ENCODE measurements around the gene SEC14L5. TPM values are rescaled to one million over a fixed set of nuclear protein-coding genes. Genes with fewer than 3 reads are reported as not detected.

The SEC14L5 gene
- total RNA-seq, 1 experiment from 2014 or later, result 1.8 TPM

DNA sequence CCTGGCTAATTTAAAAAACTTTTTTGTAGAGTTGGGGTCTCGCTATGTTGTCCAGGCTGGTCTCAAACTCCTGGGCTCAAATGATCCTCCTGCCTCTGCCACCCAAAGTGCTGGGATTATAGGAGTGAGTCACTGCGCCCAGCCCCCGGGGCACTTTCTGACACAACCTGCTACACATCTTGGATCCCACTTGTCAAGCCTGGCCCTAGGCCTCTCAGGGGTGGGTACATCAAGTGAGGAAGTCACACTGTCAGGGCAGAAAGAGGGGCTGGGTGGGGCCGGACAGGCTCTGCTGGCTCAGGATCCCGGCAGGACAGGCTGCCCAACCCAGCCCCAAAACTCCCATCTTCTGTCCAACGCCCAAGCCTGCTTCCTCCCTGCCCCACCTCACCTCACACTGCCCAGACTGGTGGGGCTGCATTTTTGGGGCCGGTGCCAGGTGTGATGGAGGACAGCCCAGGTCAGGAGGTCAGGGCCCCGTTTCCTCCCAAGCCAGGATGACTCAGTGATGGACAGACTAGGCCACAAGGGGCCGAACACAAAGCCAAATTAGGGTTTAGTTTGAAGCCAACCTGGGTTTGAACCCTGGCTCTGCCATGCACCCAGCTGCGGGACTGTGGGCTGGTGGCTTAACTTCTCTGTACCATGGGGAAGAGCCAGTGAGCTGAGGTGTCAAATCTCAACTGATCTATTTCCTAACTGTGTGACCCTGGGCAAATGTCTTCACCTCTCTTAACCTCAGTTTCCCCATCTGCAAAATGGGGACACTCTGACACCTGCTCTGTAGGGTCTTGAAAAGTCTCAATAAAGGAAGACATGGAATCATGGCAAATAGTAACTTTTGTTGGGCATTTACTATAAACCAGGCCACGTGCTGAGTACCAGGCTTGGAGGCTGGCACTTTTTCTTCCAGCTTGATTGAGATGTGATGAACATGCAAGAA is 12.3 kb upstream of the SEC14L5 start:
- peak; percentile 99 for DNase-seq
- Histone ChIP-seq H3K9me2 (ENCODE audit: insufficient read depth) (no peaks in the 10 kb centered on the region), H4K20me1 (ENCODE audit: insufficient read depth) (no peaks in the 10 kb centered on the region), H3K4me1 (replicated peaks; ENCODE audit: insufficient read depth) (peaks cover 83% of the 10 kb centered on the region), H3K9me3 (ENCODE audit: insufficient read depth, low read depth) (no peaks in the 10 kb centered on the region), H3K36me3 (ENCODE audit: low read depth) (no peaks in the 10 kb centered on the region), H3K27me3 (ENCODE audit: insufficient read depth, low read depth) (no peaks in the 10 kb centered on the region), H3K79me2 (ENCODE audit: low read depth) (no peaks in the 10 kb centered on the region), H2AFZ (no peak overlapping the region), H3F3A (ENCODE audit: insufficient read depth, low read depth) (peaks cover 59% of the 10 kb centered on the region), H3K27ac (peak overlapping the region; percentile 96), H3K4me3 (no peak overlapping the region), H3K4me2 (peak overlapping the region; percentile 73)
- POLR2A ChIA-PET (ENCODE audit: unreplicated experiment), result interaction anchor here (0.5 to 1.3 kb wide), 3 partner anchors 10 to 14 kb away, joined by 3 to 6 read pairs (median 6); partner anchors contain the start of gene SEC14L5
- no TSS peak for BruUV-seq (replicated peaks)
- CTCF ChIA-PET, result interaction anchor here (1.4 kb wide), 1 partner anchor 9 kb away, joined by 3 read pairs; no protein-coding TSS in a partner anchor
- TF ChIP-seq EZH2 (IDR thresholded peaks at IDR 0.05; ENCODE audit: low read depth), result no peak
- TF ChIP-seq, protein P1, sequence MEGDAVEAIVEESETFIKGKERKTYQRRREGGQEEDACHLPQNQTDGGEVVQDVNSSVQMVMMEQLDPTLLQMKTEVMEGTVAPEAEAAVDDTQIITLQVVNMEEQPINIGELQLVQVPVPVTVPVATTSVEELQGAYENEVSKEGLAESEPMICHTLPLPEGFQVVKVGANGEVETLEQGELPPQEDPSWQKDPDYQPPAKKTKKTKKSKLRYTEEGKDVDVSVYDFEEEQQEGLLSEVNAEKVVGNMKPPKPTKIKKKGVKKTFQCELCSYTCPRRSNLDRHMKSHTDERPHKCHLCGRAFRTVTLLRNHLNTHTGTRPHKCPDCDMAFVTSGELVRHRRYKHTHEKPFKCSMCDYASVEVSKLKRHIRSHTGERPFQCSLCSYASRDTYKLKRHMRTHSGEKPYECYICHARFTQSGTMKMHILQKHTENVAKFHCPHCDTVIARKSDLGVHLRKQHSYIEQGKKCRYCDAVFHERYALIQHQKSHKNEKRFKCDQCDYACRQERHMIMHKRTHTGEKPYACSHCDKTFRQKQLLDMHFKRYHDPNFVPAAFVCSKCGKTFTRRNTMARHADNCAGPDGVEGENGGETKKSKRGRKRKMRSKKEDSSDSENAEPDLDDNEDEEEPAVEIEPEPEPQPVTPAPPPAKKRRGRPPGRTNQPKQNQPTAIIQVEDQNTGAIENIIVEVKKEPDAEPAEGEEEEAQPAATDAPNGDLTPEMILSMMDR (conservative IDR thresholded peaks at IDR 0.05), result no peak
- intact Hi-C loops (cut with micrococcal nuclease; ENCODE audit: unreplicated experiment), result loop anchor here (1.0 to 10.0 kb wide), 10 partner anchors 10 to 651 kb away; partner anchors contain the start of genes GLYR1, SEC14L5 and UBN1

DNA sequence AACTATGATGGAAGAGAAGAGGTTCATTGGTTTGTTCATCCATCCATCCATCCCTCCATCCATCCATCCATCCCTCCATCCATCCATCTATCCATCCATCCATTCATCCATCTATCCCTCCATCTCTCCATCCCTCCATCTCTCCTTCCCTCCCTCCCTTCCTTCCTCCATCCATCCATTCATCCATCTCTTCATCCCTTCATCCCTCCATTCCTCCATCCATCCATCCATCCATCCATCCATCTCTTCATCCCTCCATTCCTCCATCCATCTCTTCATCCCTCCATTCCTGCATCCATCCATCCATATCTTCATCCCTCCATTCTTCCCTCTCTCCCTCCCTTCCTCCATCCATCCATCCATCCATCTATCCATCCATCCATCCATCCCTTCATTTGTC is 11.2 kb upstream of the SEC14L5 start:
- no peaks in the 10 kb centered on the region for H3K36me3 ChIP-seq (ENCODE audit: low read depth)
- no peaks in the 10 kb centered on the region for H3K27me3 ChIP-seq (ENCODE audit: insufficient read depth, low read depth)
- no peak overlapping the region for H2AFZ ChIP-seq
- H3K27ac ChIP-seq, result no peak overlapping the region
- H3K4me3 ChIP-seq, result no peak overlapping the region
- no peaks in the 10 kb centered on the region for H4K20me1 ChIP-seq (ENCODE audit: insufficient read depth)
- CTCF ChIA-PET, result no interaction called here
- no peaks in the 10 kb centered on the region for H3K9me2 ChIP-seq (ENCODE audit: insufficient read depth)
- TF ChIP-seq EZH2 (IDR thresholded peaks at IDR 0.05; ENCODE audit: low read depth), result no peak
- TF ChIP-seq, protein P1 (conservative IDR thresholded peaks at IDR 0.05), result no peak
- POLR2A ChIA-PET (ENCODE audit: unreplicated experiment), result no interaction called here
- peaks cover 58% of the 10 kb centered on the region for H3F3A ChIP-seq (ENCODE audit: insufficient read depth, low read depth)
- no TSS peak for BruUV-seq (replicated peaks)
- intact Hi-C loops (cut with micrococcal nuclease; ENCODE audit: unreplicated experiment), result loop anchor here (5.0 to 10.0 kb wide), 2 partner anchors 570 to 652 kb away; no protein-coding TSS in a partner anchor
- peaks cover 79% of the 10 kb centered on the region for H3K4me1 ChIP-seq (replicated peaks; ENCODE audit: insufficient read depth)
- H3K4me2 ChIP-seq, result no peak overlapping the region
- DNase-seq, result no peak
- H3K79me2 ChIP-seq (ENCODE audit: low read depth), result no peaks in the 10 kb centered on the region
- no peaks in the 10 kb centered on the region for H3K9me3 ChIP-seq (ENCODE audit: insufficient read depth, low read depth)

DNA sequence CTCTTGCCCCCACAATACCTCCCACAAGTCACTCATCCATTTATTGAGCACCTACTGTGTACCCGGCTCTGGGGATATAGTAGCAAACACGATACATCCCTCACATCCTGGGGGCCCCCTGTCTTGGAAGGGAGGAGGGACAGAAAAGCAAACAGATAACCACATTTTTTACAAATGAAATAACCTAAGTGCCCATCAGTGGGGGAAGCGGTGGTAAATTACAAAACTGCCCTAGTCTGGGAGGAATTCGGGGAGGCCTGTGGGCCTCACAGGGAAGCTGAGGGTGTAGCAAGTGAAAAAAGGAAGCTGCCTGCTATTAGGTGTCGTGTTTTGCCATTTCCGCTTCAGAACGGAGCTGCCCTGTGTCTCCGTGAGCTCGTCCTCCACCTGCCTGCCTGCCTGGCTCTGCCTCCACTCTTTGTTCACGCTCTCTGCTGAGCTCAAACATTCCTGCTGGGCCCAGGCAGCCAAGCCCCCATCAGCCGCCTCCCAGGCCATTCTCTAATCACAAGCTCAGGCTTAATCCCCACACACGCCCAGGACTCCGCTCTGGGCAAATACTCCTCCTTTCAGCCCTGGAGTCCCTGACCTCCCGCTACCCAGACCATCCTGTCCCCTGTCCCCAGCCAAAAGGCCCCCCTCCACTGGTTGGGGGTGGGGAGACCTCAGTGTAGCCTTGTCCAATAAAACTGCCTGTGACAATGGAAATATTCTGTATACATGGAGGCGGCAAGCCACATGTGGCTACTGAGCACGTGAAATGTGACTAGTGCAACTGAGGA is 10.2 kb upstream of the SEC14L5 start:
- H3K9me2 ChIP-seq (ENCODE audit: insufficient read depth), result no peaks in the 10 kb centered on the region
- H3K36me3 ChIP-seq (ENCODE audit: low read depth), result no peaks in the 10 kb centered on the region
- DNase-seq, result peak in 1 of 2 experiments; percentile 47
- intact Hi-C loops (cut with micrococcal nuclease; ENCODE audit: unreplicated experiment), result loop anchor here (5.0 to 10.0 kb wide), 2 partner anchors 571 to 653 kb away; no protein-coding TSS in a partner anchor
- TF ChIP-seq, protein P1 (conservative IDR thresholded peaks at IDR 0.05), result no peak
- no peak for TF ChIP-seq EZH2 (IDR thresholded peaks at IDR 0.05; ENCODE audit: low read depth)
- ChIA-PET POLR2A (ENCODE audit: unreplicated experiment) (interaction anchor here (0.6 to 0.9 kb wide), 5 partner anchors 85 to 920 kb away, joined by 3 to 9 read pairs (median 4); no protein-coding TSS in a partner anchor), CTCF (no interaction called here)
- BruUV-seq (replicated peaks), result no TSS peak
- H2AFZ ChIP-seq, result no peak overlapping the region
- peaks cover 48% of the 10 kb centered on the region for H3F3A ChIP-seq (ENCODE audit: insufficient read depth, low read depth)
- no peaks in the 10 kb centered on the region for H3K79me2 ChIP-seq (ENCODE audit: low read depth)
- H3K4me3 ChIP-seq, result no peak overlapping the region
- H4K20me1 ChIP-seq (ENCODE audit: insufficient read depth), result no peaks in the 10 kb centered on the region
- H3K4me2 ChIP-seq, result peak overlapping the region; percentile 29
- H3K4me1 ChIP-seq (replicated peaks; ENCODE audit: insufficient read depth), result peaks cover 70% of the 10 kb centered on the region
- no peaks in the 10 kb centered on the region for H3K9me3 ChIP-seq (ENCODE audit: insufficient read depth, low read depth)
- peak overlapping the region; percentile 24; the same call in 1 of the 2 replicates for H3K27ac ChIP-seq
- H3K27me3 ChIP-seq (ENCODE audit: insufficient read depth, low read depth), result no peaks in the 10 kb centered on the region
